HG02571 (cell line): ENCODE measurements around the gene FBXW4.

Experiments
- ATAC-seq: cut with Tn5 transposase; IDR thresholded peaks from one replicate; pipeline ENCODE4 v1.9.1; 2021; ENCODE audit warnings: mild to moderate bottlenecking, moderate library complexity; ENCODE audit not compliant: unreplicated experiment

FBXW4 gene, protein sequence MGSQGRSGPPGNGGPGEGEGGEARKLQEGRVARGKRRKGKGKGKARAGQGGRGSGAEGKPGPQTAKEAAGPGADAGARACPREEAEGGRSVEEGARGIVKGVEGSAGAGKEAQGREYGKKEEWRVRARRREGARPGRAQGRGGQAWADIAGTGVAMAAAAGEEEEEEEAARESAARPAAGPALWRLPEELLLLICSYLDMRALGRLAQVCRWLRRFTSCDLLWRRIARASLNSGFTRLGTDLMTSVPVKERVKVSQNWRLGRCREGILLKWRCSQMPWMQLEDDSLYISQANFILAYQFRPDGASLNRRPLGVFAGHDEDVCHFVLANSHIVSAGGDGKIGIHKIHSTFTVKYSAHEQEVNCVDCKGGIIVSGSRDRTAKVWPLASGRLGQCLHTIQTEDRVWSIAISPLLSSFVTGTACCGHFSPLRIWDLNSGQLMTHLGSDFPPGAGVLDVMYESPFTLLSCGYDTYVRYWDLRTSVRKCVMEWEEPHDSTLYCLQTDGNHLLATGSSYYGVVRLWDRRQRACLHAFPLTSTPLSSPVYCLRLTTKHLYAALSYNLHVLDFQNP

DNA sequence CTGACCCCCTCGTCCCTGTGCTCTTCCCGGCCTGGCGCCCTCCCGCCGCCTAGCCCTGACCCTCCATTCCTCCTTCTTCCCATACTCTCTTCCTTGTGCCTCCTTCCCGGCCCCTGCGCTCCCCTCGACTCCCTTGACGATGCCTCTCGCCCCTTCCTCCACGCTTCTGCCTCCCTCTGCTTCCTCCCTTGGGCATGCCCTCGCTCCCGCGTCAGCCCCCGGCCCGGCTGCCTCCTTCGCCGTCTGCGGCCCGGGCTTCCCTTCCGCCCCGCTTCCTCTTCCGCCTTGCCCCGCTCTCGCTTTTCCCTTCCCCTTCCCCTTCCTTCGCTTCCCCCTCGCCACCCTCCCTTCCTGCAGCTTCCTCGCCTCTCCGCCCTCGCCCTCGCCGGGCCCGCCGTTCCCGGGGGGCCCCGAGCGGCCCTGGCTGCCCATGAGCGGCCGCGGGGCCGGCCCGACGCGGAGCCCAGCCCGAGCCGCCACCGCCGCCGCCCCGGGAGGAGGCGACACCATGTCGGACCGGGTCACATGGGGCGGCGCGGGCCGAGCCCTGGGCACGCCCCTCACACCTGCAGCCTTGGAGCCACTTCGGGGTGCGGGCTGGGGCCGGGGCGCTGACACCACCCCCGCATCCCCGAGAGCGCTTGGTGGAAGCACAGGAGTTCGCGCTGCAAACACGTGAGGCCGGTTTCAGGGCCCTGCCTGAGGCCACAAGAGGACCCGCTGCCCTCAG is at the start of gene FBXW4:
FBXW4 (minus strand) TSS at position 497 of the 730 bp plus-strand sequence; CDS start at position 432, 65 bp downstream.
- ATAC-seq: peak; percentile 60

- no peak for ATAC-seq
Observed at GRCh38 chr10:101744267-101744666, 49.3 kb upstream of the FBXW4 start.

DNA sequence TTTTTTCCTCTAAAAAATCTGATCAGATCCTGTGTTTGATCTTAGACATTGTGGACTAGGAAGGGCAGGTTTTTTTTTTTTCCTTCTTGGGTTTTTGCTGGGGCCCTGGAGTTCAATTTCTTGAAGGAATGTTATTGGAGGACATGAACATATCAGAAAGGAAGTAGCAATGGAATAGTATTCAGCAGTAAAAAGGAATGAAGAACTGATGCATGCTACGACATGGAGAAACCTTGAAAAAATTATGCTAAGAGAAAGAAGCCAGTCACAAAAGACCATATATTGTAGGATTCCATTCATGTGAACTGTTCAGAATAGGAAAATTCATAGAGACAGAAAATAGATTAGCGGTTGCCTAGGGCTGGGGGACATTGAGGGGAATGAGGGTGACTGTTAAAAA is 47.0 kb upstream of the FBXW4 start:
- ATAC-seq: no peak

- no peak for ATAC-seq
Observed at GRCh38 chr10:101736666-101737065, 41.7 kb upstream of the FBXW4 start.

- ATAC-seq: no peak
Observed at GRCh38 chr10:101732096-101732495, 37.1 kb upstream of the FBXW4 start.

DNA sequence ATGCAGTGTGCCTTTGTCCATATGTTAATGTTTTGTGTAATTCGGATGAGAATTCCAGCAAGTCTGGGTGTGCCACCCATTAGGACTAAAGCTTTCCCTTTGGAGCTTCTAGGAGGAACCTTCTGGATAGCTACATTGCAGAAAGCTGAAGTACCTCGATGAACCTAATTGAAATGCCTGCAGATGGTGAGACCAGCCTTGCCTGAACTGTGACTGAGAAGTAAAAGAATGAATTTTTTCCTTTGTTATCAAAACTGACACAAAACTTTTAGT is 31.1 kb upstream of the FBXW4 start:
- no peak for ATAC-seq

DNA sequence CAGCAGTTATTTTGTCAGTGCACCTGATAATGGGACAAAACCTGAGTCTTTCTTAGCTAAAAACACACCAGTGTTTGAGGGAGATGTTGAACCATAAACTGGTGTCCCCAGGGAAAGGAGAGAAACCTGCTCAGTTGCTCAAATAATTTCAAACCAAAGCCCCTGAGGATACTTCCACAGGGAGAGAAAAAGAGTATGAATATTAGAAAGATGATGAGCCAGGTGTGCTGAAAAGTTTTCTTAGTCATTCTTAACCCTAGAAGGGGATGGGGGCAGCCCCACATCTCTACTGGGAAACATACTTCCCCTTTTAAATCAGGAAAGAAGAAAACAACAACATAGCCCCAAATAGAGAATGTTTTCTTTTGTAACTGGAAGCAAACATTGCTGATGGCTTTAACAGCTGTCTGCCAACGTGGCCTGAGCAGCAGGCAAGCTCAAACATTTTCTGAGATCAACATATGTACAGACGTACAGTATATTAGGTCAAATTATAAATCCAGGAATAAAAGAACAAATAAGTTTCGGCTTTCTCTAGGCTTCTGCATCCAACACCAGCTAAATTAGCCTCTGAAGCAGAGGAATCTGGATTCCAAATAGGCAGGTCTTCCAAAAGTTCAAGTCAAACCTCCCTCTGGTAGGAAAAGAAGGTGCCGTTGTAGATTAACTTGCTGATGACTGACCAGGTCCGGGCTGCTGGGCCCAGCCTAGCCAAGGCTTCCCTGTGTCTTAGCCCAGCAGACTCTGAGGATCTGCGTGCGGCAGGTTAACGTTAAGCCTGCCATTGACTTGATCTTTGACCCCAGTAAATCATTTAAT is 30.5 kb upstream of the FBXW4 start:
- no peak for ATAC-seq

DNA sequence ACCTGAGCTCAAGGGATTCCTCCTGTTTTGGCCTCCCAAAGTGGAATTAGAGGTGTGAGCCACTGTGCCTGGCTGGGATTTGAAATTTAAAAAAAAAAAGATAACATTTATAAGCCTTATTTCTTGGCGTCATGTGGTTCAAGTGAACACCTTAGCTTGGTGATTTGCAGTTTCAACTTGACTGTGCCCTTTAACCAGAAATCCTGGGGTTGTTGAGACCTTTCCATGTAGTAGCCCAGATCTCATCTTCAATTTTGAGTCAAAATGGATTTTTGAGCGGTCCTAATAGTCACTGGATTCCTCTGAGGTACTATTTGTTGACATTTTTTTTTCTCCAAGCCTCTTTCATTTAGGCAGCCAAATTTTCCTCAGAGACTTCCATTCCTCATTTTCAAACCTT is 29.5 kb upstream of the FBXW4 start:
- ATAC-seq: no peak

GRCh38 chr10:101723176-101723575 is 28.2 kb upstream of the FBXW4 start:
- ATAC-seq: no peak

GRCh38 chr10:101721806-101722205 is 26.8 kb upstream of the FBXW4 start:
- ATAC-seq: no peak

GRCh38 chr10:101720606-101721230 is 25.7 kb upstream of the FBXW4 start:
- ATAC-seq: no peak

DNA sequence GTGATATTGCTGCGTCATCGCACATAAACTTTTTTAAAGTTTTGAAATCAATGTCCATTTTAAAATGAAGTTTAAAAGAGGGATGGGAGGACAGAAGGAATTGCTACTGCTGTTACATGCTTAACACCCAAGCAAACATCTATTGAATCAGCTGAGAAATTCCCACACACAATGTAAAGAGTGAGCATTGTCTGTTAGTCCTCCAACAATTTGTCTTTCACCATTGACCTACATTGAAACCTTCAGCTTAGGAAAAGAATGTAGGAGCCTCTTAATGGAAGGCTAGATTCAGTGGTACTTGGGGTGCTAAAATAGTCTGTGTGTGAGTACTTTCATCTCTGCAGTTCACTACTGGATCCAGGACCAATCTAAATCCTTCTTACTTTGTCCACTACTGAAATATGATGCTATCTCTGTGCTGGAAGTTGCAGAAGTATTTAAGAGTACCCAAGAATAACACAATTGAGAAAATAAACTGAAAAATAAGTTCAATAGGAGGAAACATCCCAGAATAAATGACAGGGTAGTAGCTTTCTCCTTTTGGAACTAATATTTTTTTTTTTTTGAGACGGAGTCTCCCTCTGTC is 23.8 kb upstream of the FBXW4 start:
- no peak for ATAC-seq

DNA sequence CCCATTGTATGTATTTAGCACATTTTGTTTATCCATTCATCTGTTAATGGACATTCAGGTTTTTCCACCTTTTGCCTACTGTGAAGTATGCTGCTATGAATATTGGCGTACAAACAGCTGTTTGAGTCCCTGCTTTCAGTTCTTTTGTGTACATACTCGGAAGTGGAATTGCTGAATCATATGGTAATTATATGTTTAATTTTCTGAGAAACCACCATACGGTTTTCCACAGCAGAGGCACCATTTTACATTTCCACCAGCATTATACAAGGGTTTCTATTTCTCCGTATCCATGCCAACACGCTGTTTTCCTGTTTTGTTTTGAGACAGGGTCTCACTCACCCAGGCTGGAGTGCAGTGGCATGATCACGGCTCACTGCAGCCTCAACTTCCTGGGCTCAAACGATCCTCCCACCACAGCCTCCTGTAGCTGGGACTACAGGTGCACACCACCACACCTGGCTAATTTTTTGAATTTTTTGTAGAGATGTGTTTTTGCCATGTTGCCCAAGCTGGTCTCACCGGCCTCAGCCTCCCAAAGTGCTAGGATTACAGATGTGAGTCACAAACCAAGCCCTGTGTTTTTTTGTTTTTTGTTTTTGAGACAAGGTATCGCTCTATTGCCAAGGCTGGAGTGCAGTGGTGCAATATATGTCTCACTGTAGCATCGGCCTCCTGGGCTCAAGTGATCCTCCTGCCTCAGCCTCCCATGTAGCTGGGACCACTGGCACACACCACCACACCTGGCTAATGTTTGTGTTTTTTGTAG is 22.1 kb upstream of the FBXW4 start:
- no peak for ATAC-seq

DNA sequence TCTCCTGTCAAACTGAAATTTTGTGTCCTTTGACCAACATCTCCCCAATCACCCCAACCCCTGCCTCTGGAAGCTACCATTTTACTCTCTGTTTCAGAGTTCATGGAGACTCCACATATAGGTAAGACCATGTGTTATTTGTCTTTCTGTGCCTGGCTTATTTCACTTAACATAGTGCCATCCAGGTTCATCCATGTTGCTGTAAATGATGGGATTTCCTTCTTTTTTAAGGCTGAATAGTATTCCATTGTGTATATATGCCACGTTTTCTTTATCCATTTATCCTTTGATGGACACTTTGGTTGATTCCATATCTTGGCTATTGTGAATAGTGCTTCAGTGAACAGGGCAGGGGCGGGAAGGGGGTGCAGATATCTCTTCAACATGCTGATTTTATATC is 18.0 kb upstream of the FBXW4 start:
- no peak for ATAC-seq

- ATAC-seq: no peak
Observed at GRCh38 chr10:101710793-101711192, 15.8 kb upstream of the FBXW4 start.

DNA sequence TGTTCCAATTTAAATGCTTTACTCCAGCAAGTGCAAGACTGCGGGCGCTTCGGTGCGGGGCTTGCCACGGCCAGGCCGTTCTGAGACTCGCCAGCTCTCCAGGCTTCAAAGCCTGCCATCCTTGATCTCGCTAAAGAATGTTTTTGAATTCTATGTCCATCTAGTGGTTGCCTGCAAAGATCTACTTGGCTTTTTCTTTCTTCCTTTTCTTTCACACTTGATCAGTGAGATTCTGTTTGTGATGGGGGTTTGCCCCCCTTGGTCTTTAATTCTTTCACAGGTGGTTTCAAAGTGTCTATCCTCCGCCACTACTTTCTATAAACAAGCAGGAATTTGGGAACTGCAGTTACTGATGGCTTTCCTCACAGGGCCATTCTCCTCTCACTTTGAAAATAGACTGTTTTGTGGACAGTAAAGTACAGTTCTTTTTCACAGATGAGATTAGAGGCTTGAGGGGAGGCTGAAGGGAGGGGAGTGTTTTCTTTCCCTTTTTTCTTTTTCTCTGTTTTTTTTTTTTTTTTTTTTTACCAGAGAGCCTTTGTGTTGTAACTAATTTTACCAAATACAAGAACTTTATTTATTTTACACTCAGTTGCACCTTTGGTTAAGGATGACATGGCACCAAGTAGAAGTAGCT is 15.2 kb upstream of the FBXW4 start:
- ATAC-seq: no peak

- no peak for ATAC-seq
Observed at GRCh38 chr10:101709359-101710058, 14.5 kb upstream of the FBXW4 start.

- no peak for ATAC-seq
Observed at GRCh38 chr10:101708870-101709269, 13.9 kb upstream of the FBXW4 start.

DNA sequence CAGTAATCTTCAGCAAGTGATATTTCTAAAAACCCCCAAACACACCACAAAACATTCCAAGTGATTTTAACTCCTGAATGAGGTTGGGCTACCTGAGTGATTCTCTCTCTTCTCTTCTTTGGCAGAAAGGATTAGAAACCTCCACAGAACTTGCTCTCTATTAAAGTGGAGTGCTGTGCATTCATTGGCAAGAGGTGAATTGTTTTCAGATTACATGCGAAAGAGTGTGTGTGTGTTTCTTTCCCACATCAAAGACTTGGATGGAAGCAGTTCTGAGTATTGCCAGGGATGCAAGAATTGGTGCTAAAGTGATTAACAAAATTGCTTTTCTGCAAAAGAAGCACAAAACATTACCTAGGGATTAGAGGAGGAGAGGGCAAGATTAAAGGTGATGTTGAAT is 13.1 kb upstream of the FBXW4 start:
- ATAC-seq: no peak
